Common myeloid progenitor, CD34-positive (primary cell): ENCODE measurements around the gene FLT4.

ENCODE experiments used
- CTCF ChIA-PET: fragments of 350-600 bp; sonication (Branson Sonifier 250); formaldehyde crosslinking; loops from one replicate; lab custom pipeline; 2021; ENCODE audit warnings: antibody characterized with exemption; lab: Charles Lee
- POLR2A ChIA-PET: fragments of 350-600 bp; sonication (Branson Sonifier 250); formaldehyde crosslinking; loops from one replicate; lab custom pipeline; 2021; ENCODE audit warnings: antibody characterized with exemption; lab: Charles Lee
- DNase-seq, 3 donors: peaks; one replicate each; pipeline versions ENCODE4 v3.0.0 to v3.0.0-alpha.2; 2013
- H3K27ac ChIP-seq, 2 experiments: 1 replicate in 1 of 2; 2 replicates in 1 of 2; pipeline ENCODE4 v1.7.0; 2013; ENCODE audit warnings: inconsistent platforms in 2 of 2, low read length in 2 of 2, mild to moderate bottlenecking in 2 of 2, low read depth in 1 of 2, moderate library complexity in 1 of 2; ENCODE audit not compliant: severe bottlenecking in 2 of 2, insufficient read depth in 1 of 2, poor library complexity in 1 of 2
- H3K27me3 ChIP-seq, 5 experiments: replicated peaks in 2 of 5; 1 replicate in 3 of 5; 2 replicates in 2 of 5; pipeline versions ENCODE4 v1.6.1 to v1.7.0; 2013; ENCODE audit warnings: low read length in 4 of 5, mild to moderate bottlenecking in 2 of 5, moderate library complexity in 2 of 5, inconsistent platforms in 1 of 5; ENCODE audit not compliant: insufficient read depth in 5 of 5, control insufficient read depth in 4 of 5
- H3K36me3 ChIP-seq, 4 experiments: 1 replicate in 2 of 4; 2 replicates in 2 of 4; pipeline versions ENCODE4 v1.6.1 to v1.7.0; 2013; ENCODE audit warnings: low read length in 3 of 4, control low read depth in 1 of 4, mild to moderate bottlenecking in 1 of 4; ENCODE audit not compliant: control insufficient read depth in 4 of 4, insufficient read depth in 4 of 4
- H3K4me1 ChIP-seq, 4 experiments: 1 replicate in 3 of 4; 2 replicates in 1 of 4; pipeline versions ENCODE4 v1.6.1 to v1.7.1; 2013; ENCODE audit warnings: low read length in 3 of 4, mild to moderate bottlenecking in 3 of 4, control low read depth in 1 of 4, inconsistent platforms in 1 of 4, moderate library complexity in 1 of 4; ENCODE audit not compliant: control insufficient read depth in 4 of 4, insufficient read depth in 4 of 4; ENCODE audit errors: control extremely low read depth in 1 of 4
- H3K4me3 ChIP-seq, 7 experiments: 1 replicate in 4 of 7; 2 replicates in 3 of 7; pipeline versions ENCODE4 v1.5.1 to v1.7.0; 2013; ENCODE audit warnings: mild to moderate bottlenecking in 7 of 7, low read length in 6 of 7, moderate library complexity in 6 of 7, inconsistent platforms in 2 of 7, low read depth in 2 of 7, control low read depth in 1 of 7; ENCODE audit not compliant: insufficient read depth in 4 of 7, control insufficient read depth in 1 of 7; ENCODE audit errors: extremely low read depth in 1 of 7
- H3K9me3 ChIP-seq, 5 experiments: 1 replicate in 4 of 5; 2 replicates in 1 of 5; pipeline versions ENCODE4 v1.6.1 to v1.7.1; 2013; ENCODE audit warnings: low read length in 4 of 5, mild to moderate bottlenecking in 2 of 5, inconsistent platforms in 1 of 5, low read depth in 1 of 5, moderate library complexity in 1 of 5; ENCODE audit not compliant: control insufficient read depth in 4 of 5, insufficient read depth in 2 of 5; ENCODE audit errors: control extremely low read depth in 1 of 5
- WGBS: methylation state at CpG from one replicate; pipeline ENCODE4 v1.1.5; 2013; ENCODE audit not compliant: insufficient coverage; 5-methylcytosine and 5-hydroxymethylcytosine counted together

FLT4 gene

GRCh38 chr5:180586204-180586603, 63.2 kb downstream of the FLT4 start:
- WGBS, result 100% methylated on average over 2 of the region's 3 CpGs
- POLR2A ChIA-PET, result no interaction called here
- H3K27ac ChIP-seq, result no peak overlapping the region
- H3K36me3 ChIP-seq, result no peaks in the 10 kb centered on the region
- H3K9me3 ChIP-seq, result peaks cover 0 to 3% (median 0%) of the 10 kb centered on the region in 5 experiments
- no peak overlapping the region for H3K4me3 ChIP-seq
- peaks cover 2 to 55% (median 18%) of the 10 kb centered on the region in 5 experiments for H3K27me3 ChIP-seq
- DNase-seq, result no peak
- peaks cover 0 to 17% (median 15%) of the 10 kb centered on the region in 4 experiments for H3K4me1 ChIP-seq
- CTCF ChIA-PET, result no interaction called here

GRCh38 chr5:180583738-180584137, 65.7 kb downstream of the FLT4 start:
- no peak for DNase-seq
- POLR2A ChIA-PET, result no interaction called here
- peaks cover 0 to under 1% (median 0%) of the 10 kb centered on the region in 4 experiments for H3K36me3 ChIP-seq
- CTCF ChIA-PET, result interaction anchor here (0.9 kb wide), 1 partner anchor 458 kb away, joined by 3 read pairs; no protein-coding TSS in a partner anchor
- H3K27me3 ChIP-seq, result peaks cover 0 to 30% (median 8%) of the 10 kb centered on the region in 5 experiments
- peaks cover 0 to 3% (median 0%) of the 10 kb centered on the region in 5 experiments for H3K9me3 ChIP-seq
- no CpG with 5 or more reads among the region's 2 CpGs for WGBS
- no peaks in the 10 kb centered on the region for H3K4me1 ChIP-seq
- H3K4me3 ChIP-seq, result no peak overlapping the region
- no peak overlapping the region for H3K27ac ChIP-seq

- no peak for DNase-seq
- H3K27ac ChIP-seq, result no peak overlapping the region
- WGBS, result 91% methylated on average over 6 of the region's 6 CpGs
- peaks cover 0 to 3% (median 0%) of the 10 kb centered on the region in 5 experiments for H3K9me3 ChIP-seq
- no peak overlapping the region for H3K4me3 ChIP-seq
- no peaks in the 10 kb centered on the region for H3K4me1 ChIP-seq
- peaks cover 0 to 23% (median 12%) of the 10 kb centered on the region in 4 experiments for H3K36me3 ChIP-seq
- CTCF ChIA-PET, result no interaction called here
- peaks cover 0 to 9% (median 0%) of the 10 kb centered on the region in 5 experiments for H3K27me3 ChIP-seq
- POLR2A ChIA-PET, result no interaction called here
Observed at GRCh38 chr5:180580681-180581080, 68.7 kb downstream of the FLT4 start.

- WGBS, result no CpG with 5 or more reads among the region's 2 CpGs
- no peaks in the 10 kb centered on the region for H3K4me1 ChIP-seq
- DNase-seq, result no peak
- H3K9me3 ChIP-seq, result no peaks in the 10 kb centered on the region
- no peak overlapping the region for H3K4me3 ChIP-seq
- H3K27me3 ChIP-seq, result no peaks in the 10 kb centered on the region
- POLR2A ChIA-PET, result no interaction called here
- CTCF ChIA-PET, result interaction anchor here (1.1 kb wide), 1 partner anchor 31 kb away, joined by 4 read pairs; no protein-coding TSS in a partner anchor
- no peak overlapping the region for H3K27ac ChIP-seq
- peaks cover 19 to 64% (median 34%) of the 10 kb centered on the region in 4 experiments for H3K36me3 ChIP-seq
Observed at GRCh38 chr5:180575571-180575970, 73.8 kb downstream of the FLT4 start.

GRCh38 chr5:180568914-180569313, 80.5 kb downstream of the FLT4 start:
- CTCF ChIA-PET, result no interaction called here
- 83% methylated on average over 6 of the region's 8 CpGs for WGBS
- no peak for DNase-seq
- no peaks in the 10 kb centered on the region for H3K9me3 ChIP-seq
- no peak overlapping the region for H3K4me3 ChIP-seq
- no peaks in the 10 kb centered on the region for H3K27me3 ChIP-seq
- H3K36me3 ChIP-seq, result peaks cover 25 to 80% (median 59%) of the 10 kb centered on the region in 4 experiments
- POLR2A ChIA-PET, result no interaction called here
- no peak overlapping the region for H3K27ac ChIP-seq
- H3K4me1 ChIP-seq, result no peaks in the 10 kb centered on the region

GRCh38 chr5:180563994-180564393, 85.4 kb downstream of the FLT4 start:
- Histone ChIP-seq H3K4me3 (no peak overlapping the region), H3K36me3 (peaks cover 18 to 64% (median 42%) of the 10 kb centered on the region in 4 experiments), H3K27me3 (no peaks in the 10 kb centered on the region), H3K9me3 (no peaks in the 10 kb centered on the region), H3K27ac (no peak overlapping the region), H3K4me1 (no peaks in the 10 kb centered on the region)
- DNase-seq, result no peak
- ChIA-PET POLR2A (no interaction called here), CTCF (no interaction called here)
- no CpG with 5 or more reads among the region's 3 CpGs for WGBS

- Histone ChIP-seq H3K4me1 (no peaks in the 10 kb centered on the region), H3K4me3 (no peak overlapping the region), H3K27ac (no peak overlapping the region), H3K9me3 (no peaks in the 10 kb centered on the region), H3K27me3 (no peaks in the 10 kb centered on the region), H3K36me3 (peaks cover 7 to 45% (median 27%) of the 10 kb centered on the region in 4 experiments)
- WGBS, result 100% methylated on average over 11 of the region's 11 CpGs
- ChIA-PET CTCF (interaction anchor here (1.6 kb wide), 1 partner anchor 9 kb away, joined by 4 read pairs; no protein-coding TSS in a partner anchor), POLR2A (no interaction called here)
- no peak for DNase-seq
Observed at GRCh38 chr5:180558232-180558631, 91.2 kb downstream of the FLT4 start.
